ENCODE results near the gene USP25.

USP25 gene

GRCh38 chr21:15872236-15872635 lies 142.5 kb downstream of the USP25 start:
- H3K9me3 ChIP-seq (ENCODE audit: low read depth, low read length): no peaks in the 10 kb centered on the region
- TF ChIP-seq EZH2 (IDR thresholded peaks at IDR 0.05): no peak
- no peak for TF ChIP-seq POLR2AphosphoS5 (IDR thresholded peaks at IDR 0.05; ENCODE audit: borderline replicate concordance, low read depth, low read length)
- TF ChIP-seq FOXP2 (optimal IDR thresholded peaks at IDR 0.05; ENCODE audit: control extremely low read depth, extremely low read length, insufficient read depth): no peak
- peaks cover 41% of the 10 kb centered on the region for H3K36me3 ChIP-seq (ENCODE audit: insufficient read depth, low read length)
- no peak overlapping the region for H3K9ac ChIP-seq (ENCODE audit: insufficient read length)
- no peak for DNase-seq (ENCODE audit: low read depth, low spot score)
- no peak overlapping the region for H3K4me3 ChIP-seq
- no peak overlapping the region for H3K27ac ChIP-seq

DNA sequence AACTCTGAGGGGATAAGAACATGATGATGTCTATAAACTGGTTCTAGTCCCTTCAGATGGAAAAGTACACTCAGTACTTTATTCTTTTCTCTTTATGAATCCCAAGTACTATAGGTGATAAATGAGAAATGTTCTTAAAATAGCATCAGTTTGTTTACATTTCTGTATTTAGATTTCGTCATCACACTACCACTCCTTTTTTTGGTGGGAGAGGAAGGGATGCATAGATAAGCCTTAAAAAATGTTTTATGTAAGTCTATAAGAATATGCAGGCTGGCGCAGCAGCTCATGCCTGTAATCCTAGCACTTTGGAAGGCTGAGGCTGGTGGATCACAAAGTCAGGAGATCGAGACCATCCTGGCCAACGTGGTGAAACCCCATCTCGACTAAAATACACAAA lies 144.8 kb downstream of the USP25 start:
- peaks cover 48% of the 10 kb centered on the region for H3K36me3 ChIP-seq (ENCODE audit: insufficient read depth, low read length)
- no peak for DNase-seq (ENCODE audit: low read depth, low spot score)
- no peak overlapping the region for H3K27ac ChIP-seq
- TF ChIP-seq EZH2 (IDR thresholded peaks at IDR 0.05) (no peak), FOXP2 (optimal IDR thresholded peaks at IDR 0.05; ENCODE audit: control extremely low read depth, extremely low read length, insufficient read depth) (no peak), POLR2AphosphoS5 (IDR thresholded peaks at IDR 0.05; ENCODE audit: borderline replicate concordance, low read depth, low read length) (no peak)
- H3K4me3 ChIP-seq: no peak overlapping the region
- H3K9ac ChIP-seq (ENCODE audit: insufficient read length): no peak overlapping the region
- H3K9me3 ChIP-seq (ENCODE audit: low read depth, low read length): no peaks in the 10 kb centered on the region

- peaks cover 53% of the 10 kb centered on the region for H3K36me3 ChIP-seq (ENCODE audit: insufficient read depth, low read length)
- no peak overlapping the region for H3K4me3 ChIP-seq
- no peak overlapping the region for H3K27ac ChIP-seq
- TF ChIP-seq FOXP2 (optimal IDR thresholded peaks at IDR 0.05; ENCODE audit: control extremely low read depth, extremely low read length, insufficient read depth) (no peak), POLR2AphosphoS5 (IDR thresholded peaks at IDR 0.05; ENCODE audit: borderline replicate concordance, low read depth, low read length) (no peak), EZH2 (IDR thresholded peaks at IDR 0.05) (no peak)
- no peak overlapping the region for H3K9ac ChIP-seq (ENCODE audit: insufficient read length)
- no peak for DNase-seq (ENCODE audit: low read depth, low spot score)
- no peaks in the 10 kb centered on the region for H3K9me3 ChIP-seq (ENCODE audit: low read depth, low read length)
Observed at GRCh38 chr21:15875286-15875685, 145.5 kb downstream of the USP25 start.

DNA sequence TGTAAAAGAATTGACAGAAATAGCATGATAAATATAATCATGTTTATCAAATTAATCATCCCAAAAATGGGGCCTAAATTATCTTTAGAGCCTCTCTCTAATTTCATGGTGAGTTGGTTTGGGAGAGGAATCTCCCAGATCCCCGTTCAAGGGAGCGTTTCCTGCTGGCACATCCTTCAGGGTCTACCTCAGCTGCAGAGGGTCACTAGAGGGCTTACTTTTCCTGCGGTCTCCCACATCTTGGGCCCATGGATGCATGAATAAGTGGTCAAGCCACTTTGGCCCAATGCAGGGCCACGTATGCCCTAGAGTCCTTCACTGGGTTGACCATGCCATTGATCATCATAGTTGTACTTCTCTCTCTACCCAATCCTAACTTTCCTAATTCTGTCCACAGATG lies 164.1 kb downstream of the USP25 start:
- DNase-seq (ENCODE audit: low read depth, low spot score): no peak
- no peak for TF ChIP-seq POLR2AphosphoS5 (IDR thresholded peaks at IDR 0.05; ENCODE audit: borderline replicate concordance, low read depth, low read length)
- no peak for TF ChIP-seq FOXP2 (optimal IDR thresholded peaks at IDR 0.05; ENCODE audit: control extremely low read depth, extremely low read length, insufficient read depth)
- TF ChIP-seq EZH2 (IDR thresholded peaks at IDR 0.05): no peak
- Histone ChIP-seq H3K9me3 (ENCODE audit: low read depth, low read length) (peaks cover 8% of the 10 kb centered on the region; the same call in 1 of the 2 replicates), H3K27ac (no peak overlapping the region), H3K9ac (ENCODE audit: insufficient read length) (no peak overlapping the region), H3K36me3 (ENCODE audit: insufficient read depth, low read length) (no peaks in the 10 kb centered on the region; the same call in 1 of the 2 replicates), H3K4me3 (no peak overlapping the region)

- Histone ChIP-seq H3K27ac (no peak overlapping the region), H3K9ac (ENCODE audit: insufficient read length) (no peak overlapping the region), H3K9me3 (ENCODE audit: low read depth, low read length) (peaks cover 8% of the 10 kb centered on the region; the same call in 1 of the 2 replicates), H3K4me3 (no peak overlapping the region), H3K36me3 (ENCODE audit: insufficient read depth, low read length) (no peaks in the 10 kb centered on the region; the same call in 1 of the 2 replicates)
- TF ChIP-seq EZH2 (IDR thresholded peaks at IDR 0.05) (no peak), POLR2AphosphoS5 (IDR thresholded peaks at IDR 0.05; ENCODE audit: borderline replicate concordance, low read depth, low read length) (no peak), FOXP2 (optimal IDR thresholded peaks at IDR 0.05; ENCODE audit: control extremely low read depth, extremely low read length, insufficient read depth) (no peak)
- DNase-seq (ENCODE audit: low read depth, low spot score): peak; percentile 6
Observed at GRCh38 chr21:15894596-15894995, 164.8 kb downstream of the USP25 start.

DNA sequence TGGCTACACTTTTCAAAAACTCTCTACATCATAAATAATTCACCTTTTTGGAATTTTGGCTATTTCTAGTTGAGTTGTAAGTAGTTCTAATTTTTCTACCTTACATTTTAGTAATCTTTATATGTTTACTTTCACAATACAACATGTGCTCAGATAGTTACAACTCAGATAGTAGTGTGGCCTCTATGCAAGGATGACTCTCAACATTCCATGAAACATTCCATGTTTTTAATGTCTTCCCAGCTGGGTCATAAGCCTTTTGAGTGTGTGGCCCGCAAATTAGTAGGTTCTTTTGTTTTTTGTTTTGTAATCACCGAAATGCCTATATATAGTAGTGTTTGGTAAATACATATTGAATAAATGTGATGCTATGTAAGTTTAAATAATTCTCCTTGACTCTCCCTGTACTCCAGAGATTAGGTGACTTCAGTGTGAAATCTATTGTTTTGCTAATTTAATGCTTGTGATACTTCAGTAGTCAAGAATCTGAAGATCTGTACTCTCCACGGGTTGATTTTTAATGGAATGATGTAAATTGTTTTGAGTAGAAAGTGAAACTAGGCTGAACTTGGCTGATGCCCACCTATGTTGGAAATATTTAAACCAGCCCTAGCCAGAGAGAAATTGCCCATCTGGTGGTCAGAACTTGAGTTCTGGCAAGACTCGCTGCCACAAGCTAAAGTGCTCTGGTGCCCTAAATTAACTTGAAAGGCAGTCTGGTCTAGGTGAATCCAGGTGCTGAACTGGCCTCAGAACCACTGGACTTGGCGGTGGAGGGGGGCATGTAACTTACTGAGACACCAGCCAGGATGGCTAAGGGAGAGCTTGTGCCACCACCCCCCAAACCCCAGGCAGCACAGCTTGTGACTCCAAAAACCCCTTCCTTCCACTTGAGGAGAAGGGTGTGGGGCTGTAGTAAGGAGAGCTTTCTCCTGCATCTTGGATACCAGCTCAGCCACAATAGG lies 165.6 kb downstream of the USP25 start:
- no peaks in the 10 kb centered on the region; the same call in 1 of the 2 replicates for H3K36me3 ChIP-seq (ENCODE audit: insufficient read depth, low read length)
- H3K9me3 ChIP-seq (ENCODE audit: low read depth, low read length): peaks cover 9% of the 10 kb centered on the region; the same call in 1 of the 2 replicates
- no peak overlapping the region for H3K4me3 ChIP-seq
- H3K27ac ChIP-seq: no peak overlapping the region
- no peak overlapping the region for H3K9ac ChIP-seq (ENCODE audit: insufficient read length)
- TF ChIP-seq POLR2AphosphoS5 (IDR thresholded peaks at IDR 0.05; ENCODE audit: borderline replicate concordance, low read depth, low read length) (no peak), FOXP2 (optimal IDR thresholded peaks at IDR 0.05; ENCODE audit: control extremely low read depth, extremely low read length, insufficient read depth) (no peak), EZH2 (IDR thresholded peaks at IDR 0.05) (no peak)
- no peak for DNase-seq (ENCODE audit: low read depth, low spot score)

DNA sequence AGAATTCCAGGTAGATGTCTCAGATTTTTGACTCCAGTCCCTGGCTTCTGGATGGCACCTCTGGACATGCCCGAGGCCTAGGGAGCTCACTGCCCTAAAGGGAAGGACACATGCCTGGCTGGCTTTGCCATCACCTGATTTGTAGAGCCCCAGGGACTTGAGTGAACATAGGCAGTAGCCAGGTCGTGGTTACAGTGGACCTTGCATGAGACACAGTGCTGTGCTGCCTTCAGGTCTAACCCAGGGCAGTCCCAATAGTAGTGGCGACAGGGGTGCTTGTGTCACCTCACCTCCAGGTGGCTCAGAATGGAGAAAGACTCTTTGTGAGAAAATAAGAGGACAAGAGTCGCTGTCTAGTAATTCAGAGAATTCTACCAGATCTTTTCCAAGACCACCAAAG lies 166.7 kb downstream of the USP25 start:
- no peak overlapping the region for H3K27ac ChIP-seq
- H3K4me3 ChIP-seq: no peak overlapping the region
- H3K36me3 ChIP-seq (ENCODE audit: insufficient read depth, low read length): no peaks in the 10 kb centered on the region; the same call in 1 of the 2 replicates
- peaks cover 14% of the 10 kb centered on the region; the same call in 1 of the 2 replicates for H3K9me3 ChIP-seq (ENCODE audit: low read depth, low read length)
- DNase-seq (ENCODE audit: low read depth, low spot score): no peak
- TF ChIP-seq POLR2AphosphoS5 (IDR thresholded peaks at IDR 0.05; ENCODE audit: borderline replicate concordance, low read depth, low read length) (no peak), EZH2 (IDR thresholded peaks at IDR 0.05) (no peak), FOXP2 (optimal IDR thresholded peaks at IDR 0.05; ENCODE audit: control extremely low read depth, extremely low read length, insufficient read depth) (no peak)
- H3K9ac ChIP-seq (ENCODE audit: insufficient read length): no peak overlapping the region

DNA sequence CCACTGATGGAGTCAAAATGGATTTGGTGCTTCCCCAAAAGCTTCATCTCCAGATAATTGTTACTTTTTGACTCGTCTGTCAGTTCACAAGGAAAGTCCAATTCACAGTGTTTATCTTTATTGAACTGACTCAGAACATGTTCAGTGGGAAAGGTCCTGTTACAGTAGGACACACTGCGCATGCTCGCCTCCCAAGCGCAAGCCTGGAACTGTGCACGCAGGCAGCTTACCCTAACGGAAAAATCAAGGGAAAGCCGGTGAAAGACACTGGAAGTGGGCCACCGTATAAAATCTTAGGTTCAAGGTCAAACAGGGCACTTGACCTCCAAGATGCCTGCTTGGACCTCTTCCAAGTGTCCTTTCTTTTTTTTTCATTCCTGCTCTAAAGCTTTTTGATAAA lies 174.6 kb downstream of the USP25 start:
- TF ChIP-seq FOXP2 (optimal IDR thresholded peaks at IDR 0.05; ENCODE audit: control extremely low read depth, extremely low read length, insufficient read depth): no peak
- TF ChIP-seq EZH2 (IDR thresholded peaks at IDR 0.05): no peak
- no peak for TF ChIP-seq POLR2AphosphoS5 (IDR thresholded peaks at IDR 0.05; ENCODE audit: borderline replicate concordance, low read depth, low read length)

More for the DNA sequence above, 174.6 kb downstream of the USP25 start:
- Histone ChIP-seq H3K9me3 (ENCODE audit: low read depth, low read length) (peaks cover 14% of the 10 kb centered on the region; the same call in 1 of the 2 replicates), H3K4me3 (no peak overlapping the region), H3K9ac (ENCODE audit: insufficient read length) (no peak overlapping the region), H3K27ac (no peak overlapping the region), H3K36me3 (ENCODE audit: insufficient read depth, low read length) (no peaks in the 10 kb centered on the region)
- DNase-seq (ENCODE audit: low read depth, low spot score): no peak
